Neural progenitor cell (in vitro differentiated cells): ENCODE measurements around the gene NHLRC3. TPM values are rescaled to one million over a fixed set of nuclear protein-coding genes. Genes with fewer than 3 reads are reported as not detected.

Experiments used
- DNase-seq: peaks from one replicate; pipeline ENCODE4 v3.0.0-alpha.2; 2016; ENCODE audit warnings: low spot score
- H2AFZ ChIP-seq: fragments of 200-600 bp; sonication (generic); replicated peaks from 2 replicates; pipeline ENCODE4 v1.6.1; 2016; ENCODE audit warnings: antibody characterized with exemption
- H3F3A ChIP-seq: fragments of 200-600 bp; sonication (generic); 2 replicates; pipeline ENCODE4 v1.6.1; 2016; ENCODE audit warnings: antibody characterized with exemption, low read depth
- H3K27ac ChIP-seq: fragments of 200-600 bp; sonication (generic); 2 replicates; pipeline ENCODE4 v1.5.1; 2016; ENCODE audit warnings: mild to moderate bottlenecking
- H3K27me3 ChIP-seq: fragments of 200-600 bp; sonication (generic); 2 replicates; pipeline ENCODE4 v1.6.1; 2016; ENCODE audit warnings: mild to moderate bottlenecking, moderate library complexity
- H3K36me3 ChIP-seq: fragments of 200-600 bp; sonication (generic); 2 replicates; pipeline ENCODE4 v1.5.1; 2016
- H3K4me1 ChIP-seq: fragments of 200-600 bp; sonication (generic); 2 replicates; pipeline ENCODE4 v1.6.1; 2016; ENCODE audit warnings: mixed run types
- H3K4me2 ChIP-seq: fragments of 200-600 bp; sonication (generic); 2 replicates; pipeline ENCODE4 v1.6.1; 2016
- H3K4me3 ChIP-seq: fragments of 200-600 bp; sonication (generic); 2 replicates; pipeline ENCODE4 v1.5.1; 2016
- H3K79me2 ChIP-seq: fragments of 200-600 bp; sonication (generic); 2 replicates; pipeline ENCODE4 v1.6.1; 2016; ENCODE audit warnings: low read depth
- H3K9ac ChIP-seq: fragments of 200-600 bp; sonication (generic); 2 replicates; pipeline ENCODE4 v1.6.1; 2016
- H3K9me3 ChIP-seq: fragments of 200-600 bp; sonication (generic); 2 replicates; pipeline ENCODE4 v1.5.1; 2016; ENCODE audit warnings: low read depth
- H4K20me1 ChIP-seq: fragments of 200-600 bp; sonication (generic); 2 replicates; pipeline ENCODE4 v1.6.1; 2016; ENCODE audit warnings: low read depth
- H3K27ac Mint-ChIP-seq: 3 replicates; pipeline ENCODE4 v1.8.0; 2021; ENCODE audit warnings: mixed read lengths
- H3K27me3 Mint-ChIP-seq: 2 replicates; pipeline ENCODE4 v1.8.0; 2022; ENCODE audit warnings: low read depth, mild to moderate bottlenecking, inconsistent platforms, moderate library complexity, mixed read lengths; ENCODE audit not compliant: insufficient read depth
- H3K36me3 Mint-ChIP-seq: 3 replicates; pipeline ENCODE4 v1.8.0; 2021; ENCODE audit warnings: mixed read lengths
- H3K4me1 Mint-ChIP-seq: 3 replicates; pipeline ENCODE4 v1.8.0; 2021; ENCODE audit warnings: mixed read lengths
- H3K4me3 Mint-ChIP-seq: 3 replicates; pipeline ENCODE4 v1.8.0; 2021; ENCODE audit warnings: mild to moderate bottlenecking, moderate library complexity, mixed read lengths
- H3K9me3 Mint-ChIP-seq: 3 replicates; pipeline ENCODE4 v1.8.0; 2020; ENCODE audit warnings: mixed read lengths
- CTCF ChIP-seq: fragments of 200-600 bp; sonication (generic); IDR thresholded peaks from 2 replicates; pipeline ENCODE4 v1.5.1; 2017; ENCODE audit warnings: antibody characterized with exemption, mild to moderate bottlenecking
- EZH2 ChIP-seq: fragments of 200-600 bp; sonication (generic); IDR thresholded peaks from 2 replicates; pipeline ENCODE4 v1.6.1; 2017; ENCODE audit warnings: antibody characterized with exemption, mild to moderate bottlenecking, moderate library complexity
- EZH2phosphoT487 ChIP-seq: fragments of 200-600 bp; sonication (generic); IDR thresholded peaks from 2 replicates; pipeline ENCODE4 v1.6.1; 2017; ENCODE audit warnings: antibody characterized with exemption
- total RNA-seq: library from RNA; depleted of rRNA; stranded (reverse); fragments of >200 nt; gene quantifications from 2 replicates; pipeline ENCODE4 v1.2.3, GENCODE V29; 2015; ENCODE audit warnings: low replicate concordance

The NHLRC3 gene
- total RNA-seq, 1 donor from 2014 or later = 42.5 TPM

- no peaks in the 10 kb centered on the region for H3K9me3 ChIP-seq
- peaks cover 4% of the 10 kb centered on the region for H3F3A ChIP-seq
- Mint-ChIP-seq H3K4me1 (peaks cover 6% of the 10 kb centered on the region), H3K9me3 (peaks cover 14% of the 10 kb centered on the region), H3K27me3 (no peaks in the 10 kb centered on the region), H3K4me3 (no peak overlapping the region), H3K36me3 (peaks cover 12% of the 10 kb centered on the region), H3K27ac (no peak overlapping the region)
- no peaks in the 10 kb centered on the region for H3K79me2 ChIP-seq
- no peaks in the 10 kb centered on the region for H3K27me3 ChIP-seq
- H3K4me2 ChIP-seq = no peak overlapping the region
- no peak for DNase-seq
- no peak for TF ChIP-seq CTCF
- no peaks in the 10 kb centered on the region for H4K20me1 ChIP-seq
- H2AFZ ChIP-seq = no peak overlapping the region
- H3K27ac ChIP-seq = no peak overlapping the region
- peaks cover 4% of the 10 kb centered on the region for H3K4me1 ChIP-seq
- H3K36me3 ChIP-seq = no peaks in the 10 kb centered on the region
- no peak overlapping the region for H3K9ac ChIP-seq
- no peak overlapping the region for H3K4me3 ChIP-seq
Measured at GRCh38 chr13:39056018-39056417, 17.8 kb downstream of the NHLRC3 start.

DNA sequence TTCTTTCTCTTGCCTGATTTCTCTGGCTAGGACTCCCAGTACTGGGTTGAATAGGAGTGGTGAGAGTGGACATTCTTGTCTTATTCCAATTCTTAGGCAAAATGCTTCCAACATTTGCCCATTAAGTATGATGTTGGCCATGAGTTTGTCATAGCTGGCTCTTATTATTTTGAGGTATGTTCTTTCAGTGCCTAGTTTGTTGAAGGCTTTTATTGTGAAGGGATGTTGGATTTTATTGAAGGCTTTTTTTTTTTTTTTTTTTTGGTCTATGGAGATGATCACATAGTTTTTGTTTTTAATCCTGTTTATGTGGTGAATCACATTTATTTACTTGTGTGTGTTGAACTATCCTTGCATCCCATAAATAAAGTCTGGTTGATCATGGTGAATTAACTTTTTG, 19.8 kb downstream of the NHLRC3 start:
- TF ChIP-seq EZH2 = no peak
- no peak for TF ChIP-seq EZH2phosphoT487
- no peak for TF ChIP-seq CTCF
- Histone ChIP-seq H3K79me2 (no peaks in the 10 kb centered on the region), H3K36me3 (no peaks in the 10 kb centered on the region), H3K27ac (no peak overlapping the region), H3F3A (peaks cover 4% of the 10 kb centered on the region), H3K4me1 (no peaks in the 10 kb centered on the region), H4K20me1 (no peaks in the 10 kb centered on the region), H3K4me3 (no peak overlapping the region), H3K4me2 (no peak overlapping the region), H3K9ac (no peak overlapping the region), H3K9me3 (no peaks in the 10 kb centered on the region), H3K27me3 (no peaks in the 10 kb centered on the region), H2AFZ (no peak overlapping the region)
- Mint-ChIP-seq H3K27ac (no peak overlapping the region), H3K36me3 (peaks cover 12% of the 10 kb centered on the region), H3K9me3 (peaks cover 14% of the 10 kb centered on the region), H3K4me3 (no peak overlapping the region), H3K4me1 (no peaks in the 10 kb centered on the region), H3K27me3 (no peaks in the 10 kb centered on the region)
- DNase-seq = no peak

GRCh38 chr13:39062004-39062403, 23.7 kb downstream of the NHLRC3 start:
- Histone ChIP-seq H3K9me3 (no peaks in the 10 kb centered on the region), H3K27ac (no peak overlapping the region), H3K4me1 (no peaks in the 10 kb centered on the region), H3K4me3 (no peak overlapping the region), H3K79me2 (no peaks in the 10 kb centered on the region), H3K4me2 (no peak overlapping the region), H3F3A (no peaks in the 10 kb centered on the region), H3K9ac (no peak overlapping the region), H3K36me3 (no peaks in the 10 kb centered on the region), H3K27me3 (no peaks in the 10 kb centered on the region), H2AFZ (no peak overlapping the region), H4K20me1 (no peaks in the 10 kb centered on the region)
- Mint-ChIP-seq H3K36me3 (peaks cover 10% of the 10 kb centered on the region), H3K4me1 (no peaks in the 10 kb centered on the region), H3K27me3 (no peaks in the 10 kb centered on the region), H3K9me3 (peaks cover 16% of the 10 kb centered on the region), H3K4me3 (no peak overlapping the region), H3K27ac (no peak overlapping the region)
- DNase-seq = no peak
- TF ChIP-seq EZH2phosphoT487 = no peak

GRCh38 chr13:39072842-39073241, 34.6 kb downstream of the NHLRC3 start:
- Histone ChIP-seq H3F3A (no peaks in the 10 kb centered on the region), H3K4me1 (no peaks in the 10 kb centered on the region), H3K79me2 (no peaks in the 10 kb centered on the region), H3K27ac (no peak overlapping the region), H3K9ac (no peak overlapping the region), H4K20me1 (no peaks in the 10 kb centered on the region), H2AFZ (no peak overlapping the region), H3K9me3 (no peaks in the 10 kb centered on the region), H3K36me3 (no peaks in the 10 kb centered on the region), H3K27me3 (no peaks in the 10 kb centered on the region), H3K4me3 (no peak overlapping the region), H3K4me2 (no peak overlapping the region)
- H3K4me1 Mint-ChIP-seq = no peaks in the 10 kb centered on the region
- H3K4me3 Mint-ChIP-seq = no peak overlapping the region
- H3K27ac Mint-ChIP-seq = no peak overlapping the region
- H3K9me3 Mint-ChIP-seq = no peaks in the 10 kb centered on the region
- TF ChIP-seq CTCF (no peak), EZH2phosphoT487 (no peak), EZH2 (no peak)
- H3K36me3 Mint-ChIP-seq = no peaks in the 10 kb centered on the region
- no peaks in the 10 kb centered on the region for H3K27me3 Mint-ChIP-seq
- DNase-seq = no peak
